ENCODE results near the gene MTA1.

DNA sequence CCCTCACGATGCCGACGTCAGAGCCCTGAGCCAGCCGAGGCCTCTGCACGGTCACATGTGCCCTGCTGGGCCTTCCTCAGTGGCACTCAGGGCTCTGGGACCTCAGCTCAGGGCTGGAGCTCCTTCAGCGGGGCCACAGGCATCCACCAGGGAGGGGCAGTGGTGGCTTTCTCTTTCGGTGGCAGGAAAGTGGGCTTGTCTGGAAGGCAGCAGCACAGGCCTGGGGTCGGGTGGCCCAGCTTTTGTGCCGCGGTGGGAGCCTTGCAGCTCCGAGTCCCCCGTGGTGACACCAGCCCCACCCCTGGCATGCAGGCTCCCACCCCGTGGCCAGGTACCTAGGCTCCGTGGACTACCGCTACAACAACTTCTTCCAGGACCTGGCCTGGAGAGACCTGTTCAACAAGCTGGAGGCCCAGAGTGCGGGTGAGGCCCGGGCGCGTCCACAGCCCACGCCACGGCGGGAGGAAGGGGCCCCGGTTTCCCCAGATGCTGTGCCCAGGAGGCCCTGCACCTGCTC lies 35.5 kb upstream of the MTA1 start:
- TF ChIP-seq POLR2A (IDR thresholded peaks at IDR 0.05; ENCODE audit: low read depth, low read length) (no peak), POLR2AphosphoS5 (IDR thresholded peaks at IDR 0.05; ENCODE audit: low read depth, low read length) (no peak)
